GM21619 (cell line): ENCODE measurements around the gene MC2R.

Experiments used
- ATAC-seq: cut with Tn5 transposase; IDR thresholded peaks from one replicate; pipeline ENCODE4 v1.9.1; 2021; ENCODE audit not compliant: unreplicated experiment

The MC2R gene

DNA sequence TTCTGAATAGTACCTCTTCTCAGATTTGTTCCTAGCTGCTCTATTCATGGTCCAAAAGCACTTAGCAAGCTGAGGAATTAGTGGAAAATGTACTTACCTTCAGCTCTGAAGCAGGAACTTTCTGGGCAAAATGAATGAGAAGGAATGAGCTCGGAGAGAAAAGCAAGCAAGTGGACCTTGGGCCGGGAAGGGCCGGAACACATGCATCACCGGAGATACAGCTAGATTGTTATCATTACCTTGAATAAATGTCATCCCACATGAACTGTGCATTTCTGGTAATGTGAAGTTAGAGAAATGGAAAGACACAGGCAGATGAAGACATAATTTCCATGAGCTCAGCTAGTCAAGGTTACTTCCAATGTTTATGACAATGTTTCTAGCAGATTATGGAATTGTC lies at the start of gene MC2R:
Gene MC2R (minus strand): TSS at position 146 of the 400 bp plus-strand sequence. CDS start 30,018 bp downstream, outside the sequence.
- no peak for ATAC-seq

DNA sequence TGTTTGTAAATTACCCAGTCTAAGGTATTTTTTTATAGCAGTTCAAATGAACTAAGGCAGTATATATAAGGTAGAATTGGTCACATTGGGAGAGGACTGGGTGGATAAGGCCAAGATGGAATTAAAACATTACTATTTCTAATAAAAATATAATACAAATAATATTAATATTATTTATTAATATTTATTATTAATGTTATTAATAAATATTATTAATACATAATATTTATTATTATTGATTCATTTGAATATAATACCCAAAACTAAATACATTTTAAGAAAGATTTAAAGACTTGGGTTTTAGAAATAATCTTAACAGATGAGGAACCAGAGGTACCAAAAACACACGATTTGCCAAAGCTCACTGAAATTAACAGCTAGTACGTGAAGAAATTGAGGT lies 30.5 kb upstream of the MC2R start:
- ATAC-seq: no peak

DNA sequence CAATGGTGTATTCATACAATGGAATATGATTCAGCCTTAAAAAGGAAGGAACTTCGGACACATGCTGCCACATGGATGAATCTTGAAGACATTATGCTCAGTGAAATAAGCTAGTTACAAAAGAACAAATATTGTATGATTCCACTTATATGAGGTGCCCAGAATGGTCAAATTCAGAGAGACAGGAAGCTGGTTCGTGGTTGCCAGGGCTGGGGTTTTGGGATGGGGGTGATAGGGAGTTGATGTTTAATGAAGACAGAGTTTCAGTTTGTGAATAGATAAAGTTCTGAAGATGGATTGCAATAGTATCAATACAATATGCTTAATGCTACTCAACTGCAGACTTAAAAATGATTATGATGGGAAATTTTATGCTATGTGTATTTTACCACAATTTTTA lies 28.0 kb upstream of the MC2R start:
- ATAC-seq: no peak

DNA sequence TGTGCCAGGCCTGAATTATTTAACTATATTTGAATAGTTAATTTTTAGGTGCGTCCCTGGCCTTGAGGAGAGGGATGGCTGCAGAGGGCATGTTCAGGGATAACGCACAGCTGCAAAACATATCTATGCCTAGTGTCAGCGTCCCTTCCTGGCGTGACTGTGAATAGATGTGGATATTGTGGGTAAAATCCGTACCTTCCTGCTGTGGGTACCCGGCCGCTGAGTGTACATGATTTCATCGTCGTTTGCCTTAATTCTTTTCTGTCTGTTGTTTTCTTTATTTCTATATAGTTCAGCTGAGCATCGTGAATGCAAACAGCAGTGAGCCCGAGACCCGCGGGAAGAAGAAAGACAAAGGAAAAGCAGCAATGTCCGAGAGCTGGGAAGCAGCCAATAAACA lies 25.0 kb upstream of the MC2R start:
- no peak for ATAC-seq

DNA sequence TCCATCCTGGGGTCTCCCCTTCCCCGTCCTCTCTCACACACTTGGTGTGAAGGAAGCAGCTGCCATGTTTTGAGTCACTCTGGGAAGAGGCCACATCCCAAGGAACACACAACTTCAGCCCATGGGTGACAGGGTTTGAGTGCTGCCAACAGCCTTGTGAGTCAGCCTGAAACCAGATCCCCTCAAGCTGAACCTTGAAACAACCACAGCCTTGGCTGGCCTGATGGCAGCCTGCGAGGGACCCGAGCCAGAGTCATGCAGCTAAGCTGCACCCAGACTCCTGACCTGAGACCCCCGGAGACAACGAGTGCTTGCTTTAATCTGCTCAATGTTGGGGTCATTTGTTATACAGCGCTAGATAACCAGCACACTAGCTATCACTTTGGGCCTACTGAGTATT lies 19.3 kb upstream of the MC2R start:
- ATAC-seq: no peak

DNA sequence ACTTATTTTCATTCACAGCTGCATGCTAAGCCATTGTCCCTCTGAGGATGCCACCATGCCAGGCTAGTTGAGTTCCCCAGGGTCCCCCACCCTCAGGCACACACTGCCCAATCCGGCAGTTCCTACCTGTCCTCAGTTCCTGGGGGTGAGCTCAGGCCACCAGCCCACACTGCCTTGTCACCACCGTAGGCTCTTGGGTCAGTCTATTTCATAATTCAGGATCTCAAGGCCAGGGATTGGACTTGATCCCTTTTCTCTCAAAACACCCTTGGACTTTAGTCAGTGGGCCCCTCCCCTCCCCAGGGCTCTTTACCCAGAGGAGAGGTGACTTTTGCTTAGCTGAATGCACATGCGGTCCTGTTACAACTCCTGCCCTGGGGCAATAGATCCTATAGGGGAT lies 18.7 kb upstream of the MC2R start:
- no peak for ATAC-seq

DNA sequence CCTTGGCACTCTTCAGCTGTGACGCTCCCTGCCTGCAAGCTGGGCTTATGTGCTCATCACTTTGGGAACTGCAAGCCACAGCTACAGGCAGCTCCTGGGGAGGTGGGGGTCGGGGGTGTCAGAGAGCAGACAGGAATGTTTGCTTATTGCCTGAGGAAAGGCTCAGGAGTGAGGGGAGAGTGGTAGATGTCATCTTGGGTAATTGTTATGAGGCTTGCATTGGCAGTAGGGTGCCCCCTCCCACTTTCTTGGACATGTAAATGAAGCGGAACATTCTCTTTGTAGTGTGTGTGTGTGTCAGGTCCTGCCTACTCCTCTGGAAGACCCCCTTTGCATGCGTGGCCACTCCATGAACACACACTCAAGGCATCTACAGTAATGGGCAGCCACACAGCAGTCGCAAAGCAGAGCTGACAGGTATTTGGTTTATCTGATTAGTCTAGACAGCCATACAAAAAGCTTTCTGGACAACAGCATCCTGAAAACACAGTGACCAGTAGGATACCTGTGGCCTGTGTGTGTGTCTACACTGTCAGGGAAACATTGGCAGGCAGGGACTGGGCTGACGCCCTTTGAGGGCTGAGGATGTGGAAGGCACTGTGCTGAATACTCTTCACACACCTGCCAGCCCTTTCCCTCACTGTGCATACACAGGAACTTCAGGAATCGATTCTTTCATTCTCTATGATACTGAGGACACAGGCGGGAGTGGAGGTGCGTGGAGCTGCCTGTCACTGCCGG lies 17.1 kb upstream of the MC2R start:
- ATAC-seq: no peak

DNA sequence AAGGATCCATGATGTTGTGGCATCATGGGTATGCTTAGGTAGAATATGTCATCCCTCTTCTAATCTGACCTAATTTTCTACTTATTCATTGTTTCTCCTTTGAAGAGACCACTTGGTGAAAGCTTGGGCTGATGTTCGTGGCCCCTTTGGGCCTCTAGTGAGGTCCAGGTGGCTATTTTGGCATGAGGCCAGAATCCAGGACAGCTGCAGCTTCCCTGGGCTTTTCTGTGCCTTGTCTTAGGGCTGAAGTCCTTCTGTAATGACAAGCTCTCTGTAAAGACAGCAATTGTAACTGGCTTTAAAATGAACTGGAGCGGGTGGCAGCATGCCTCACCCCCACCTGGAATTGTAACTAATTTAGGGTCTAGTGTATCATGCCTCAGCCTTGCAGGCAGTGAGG lies 15.6 kb upstream of the MC2R start:
- no peak for ATAC-seq

DNA sequence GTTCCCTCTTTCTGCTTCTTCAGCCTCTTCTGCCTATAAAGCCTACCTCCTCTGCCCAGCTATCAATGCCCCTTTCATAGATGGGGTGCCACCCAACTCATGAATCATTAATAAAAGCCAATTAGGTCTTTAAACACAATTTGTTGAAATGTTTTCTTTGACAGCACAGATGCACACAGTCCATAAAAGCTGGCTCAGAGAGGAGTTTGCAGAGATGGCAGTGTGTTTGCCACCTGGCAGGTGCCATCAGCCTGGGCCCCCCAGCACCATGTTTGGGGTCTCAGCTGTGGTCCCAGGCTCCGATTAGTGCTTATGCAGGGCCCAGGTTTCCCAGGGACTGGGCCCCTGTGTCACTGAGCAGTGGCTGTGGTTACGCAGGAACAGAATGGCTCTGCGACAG lies 7.9 kb upstream of the MC2R start:
- no peak for ATAC-seq

DNA sequence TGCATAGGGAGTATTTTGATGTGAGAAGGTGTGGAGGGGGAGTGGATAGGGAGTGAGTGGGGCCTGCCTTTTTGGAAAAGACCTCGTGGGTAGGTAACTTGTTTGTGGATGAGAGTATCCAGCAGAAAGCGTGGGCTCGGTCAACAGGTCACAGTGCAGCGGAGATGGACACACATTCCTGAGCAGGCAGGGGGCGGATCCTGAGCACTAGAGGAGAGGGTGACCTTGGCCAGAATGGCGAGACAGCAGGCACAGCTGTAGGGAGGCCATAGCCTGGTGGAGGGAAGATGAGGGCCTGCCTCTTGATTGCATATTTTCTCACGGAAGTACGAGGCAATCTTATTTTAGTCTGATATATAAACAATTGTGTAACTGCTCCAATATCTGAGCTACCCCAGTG lies 3.6 kb upstream of the MC2R start:
- ATAC-seq: no peak

DNA sequence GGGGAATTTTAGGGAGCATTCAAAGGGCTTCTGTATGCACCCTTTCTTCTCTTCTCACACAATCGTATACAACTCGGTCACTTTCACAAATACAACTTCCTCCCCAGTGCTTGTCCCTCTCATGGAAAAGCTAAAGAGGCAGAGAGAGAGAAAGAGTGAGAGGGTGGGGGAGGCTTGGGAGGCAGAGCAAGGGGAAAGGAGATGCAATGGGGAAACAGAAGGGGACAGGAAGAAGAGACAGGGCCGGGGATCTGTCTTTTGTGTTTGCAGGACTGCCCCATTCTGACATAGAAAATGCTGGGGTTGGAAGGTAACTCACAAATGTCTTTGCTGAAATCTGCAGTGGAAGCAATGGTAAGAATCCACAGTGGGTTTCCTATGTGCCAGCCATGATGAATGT lies 2.1 kb upstream of the MC2R start:
- ATAC-seq: no peak

DNA sequence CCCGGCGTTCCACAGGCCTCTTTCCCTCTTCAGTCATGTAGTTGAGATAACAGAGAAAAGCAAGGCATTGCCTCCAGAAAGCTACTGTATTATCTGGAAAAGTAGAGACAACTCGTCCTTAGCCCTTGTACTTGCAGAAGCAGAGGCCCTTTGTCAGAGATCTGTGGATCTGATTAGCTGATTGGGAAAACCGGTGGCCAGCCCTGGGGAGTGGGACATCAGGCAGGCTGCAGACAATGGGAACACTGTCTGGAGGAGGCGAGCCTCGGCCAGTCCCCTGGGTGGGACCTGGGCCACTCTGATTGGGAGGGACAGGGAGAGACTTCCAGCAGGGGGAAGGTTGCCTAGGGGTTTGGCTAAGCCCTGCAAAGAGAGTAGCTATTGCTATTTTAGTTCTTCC lies 1.2 kb upstream of the MC2R start:
- ATAC-seq: no peak

DNA sequence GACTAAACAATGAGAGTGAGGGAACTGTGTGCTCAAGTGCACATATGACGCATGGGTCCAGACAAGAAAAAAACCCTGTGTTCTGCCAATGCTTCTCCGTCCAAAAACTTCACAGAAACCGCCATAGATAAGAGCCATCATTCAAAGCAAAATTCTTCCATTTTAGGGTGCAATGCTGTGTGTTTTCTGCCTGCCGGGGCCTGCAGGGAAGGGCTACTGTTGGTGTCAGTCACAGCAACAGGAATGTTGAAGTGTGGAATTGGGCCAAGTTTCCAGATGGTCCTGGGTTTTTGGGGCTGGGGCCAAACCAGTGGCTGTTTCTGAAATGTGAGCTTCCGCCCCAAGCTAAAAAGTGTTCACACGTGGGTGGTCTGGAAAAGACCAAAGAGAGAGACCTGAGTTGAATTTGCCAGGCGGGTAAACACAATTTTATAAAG lies 677 bp upstream of the MC2R start:
- no peak for ATAC-seq

DNA sequence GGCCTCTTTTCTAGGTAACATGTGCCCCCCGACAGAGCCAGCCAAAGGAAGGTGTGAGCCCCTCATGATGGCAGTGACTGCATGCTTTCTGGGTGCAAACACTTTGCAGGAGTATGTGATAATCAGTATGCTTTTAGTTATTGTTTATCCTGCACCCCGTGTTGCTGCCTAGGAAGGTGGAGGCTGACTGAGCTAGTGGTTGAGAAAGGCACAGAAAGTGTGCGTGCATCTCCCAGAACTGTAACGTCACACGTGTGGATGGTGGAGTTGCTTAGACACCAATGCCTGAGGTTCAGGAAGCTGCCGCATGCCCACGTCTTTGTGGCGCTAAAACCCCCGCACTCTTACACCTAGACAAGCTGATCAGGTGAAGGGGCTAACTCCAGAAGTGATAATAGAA lies 580 bp downstream of the MC2R start:
- ATAC-seq: no peak

DNA sequence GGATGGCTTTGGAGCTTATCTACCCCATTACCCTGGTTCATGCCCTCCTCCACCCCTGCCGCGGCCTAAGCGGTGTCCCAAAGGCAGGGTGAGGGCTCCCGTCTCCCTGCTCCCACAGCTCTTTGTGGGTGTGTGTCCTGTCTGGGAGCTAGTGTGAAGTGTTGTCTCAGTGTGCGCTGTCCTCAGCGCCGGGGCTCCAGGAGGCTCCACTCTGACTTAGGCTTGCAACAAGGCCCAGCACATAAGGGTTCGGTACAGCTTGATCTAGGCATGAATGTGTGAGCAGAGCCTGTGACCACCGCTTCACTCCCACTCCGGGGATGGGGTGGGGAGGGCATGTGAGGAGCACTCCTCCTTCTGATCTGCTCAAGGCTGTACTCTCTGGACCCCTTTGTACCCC lies 1.2 kb downstream of the MC2R start:
- ATAC-seq: no peak

DNA sequence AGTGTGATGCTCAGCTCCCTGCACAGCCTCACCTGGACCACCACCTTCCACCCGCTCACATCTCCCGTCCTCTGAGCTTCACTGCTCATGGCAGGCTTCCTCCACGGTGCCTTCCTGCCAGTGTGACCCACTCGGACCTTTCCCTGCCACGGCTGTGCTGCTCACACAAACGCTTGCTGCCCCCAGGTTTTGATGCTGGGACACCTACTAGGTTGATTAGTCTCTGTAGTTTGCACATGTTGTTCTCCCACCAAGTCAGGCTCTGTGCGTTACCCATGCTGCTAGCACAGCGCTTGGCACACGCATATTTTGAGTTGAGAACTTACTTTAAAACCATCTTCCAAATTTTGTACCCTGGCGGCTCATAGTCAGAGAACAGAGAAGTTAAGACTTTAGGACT lies 2.1 kb downstream of the MC2R start:
- no peak for ATAC-seq

DNA sequence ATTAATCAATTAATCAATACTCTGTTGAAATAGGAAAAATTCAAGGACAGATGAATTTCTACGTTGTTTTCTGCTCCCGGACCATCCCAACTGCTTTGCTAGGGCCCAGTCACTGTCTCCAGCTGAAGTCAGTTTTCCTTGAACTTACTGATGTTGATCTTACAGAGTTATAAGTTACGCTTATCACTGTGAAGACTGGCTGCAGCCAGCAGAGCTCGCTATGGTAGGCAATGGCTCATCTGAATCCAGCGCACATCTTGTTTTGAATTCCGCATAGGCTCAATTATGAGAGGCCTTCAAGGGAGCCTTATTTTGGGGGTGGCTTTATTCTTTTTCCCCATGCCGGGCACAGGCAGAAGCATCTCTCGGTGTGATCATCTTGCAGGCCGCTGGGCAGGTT lies 2.7 kb downstream of the MC2R start:
- ATAC-seq: no peak

DNA sequence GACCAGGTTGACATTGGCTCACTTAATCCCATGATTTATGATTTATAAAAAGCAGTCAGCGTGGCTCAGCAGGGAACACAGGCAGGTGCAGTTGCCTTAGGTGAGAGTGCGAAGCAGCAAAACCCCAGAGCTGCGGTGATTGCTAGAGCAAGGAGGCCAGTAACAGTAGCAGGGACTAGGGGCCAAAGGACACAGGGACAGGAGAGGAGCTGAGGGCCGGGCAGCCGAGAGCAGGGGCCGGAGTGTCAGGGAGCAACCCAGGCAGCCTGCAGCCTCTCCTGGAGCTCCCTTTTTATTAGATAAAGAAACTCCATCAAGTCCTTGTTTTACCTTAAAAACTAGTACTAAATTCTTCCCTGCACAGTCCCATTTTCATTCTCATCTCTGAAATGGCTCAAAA lies 4.3 kb downstream of the MC2R start:
- no peak for ATAC-seq

DNA sequence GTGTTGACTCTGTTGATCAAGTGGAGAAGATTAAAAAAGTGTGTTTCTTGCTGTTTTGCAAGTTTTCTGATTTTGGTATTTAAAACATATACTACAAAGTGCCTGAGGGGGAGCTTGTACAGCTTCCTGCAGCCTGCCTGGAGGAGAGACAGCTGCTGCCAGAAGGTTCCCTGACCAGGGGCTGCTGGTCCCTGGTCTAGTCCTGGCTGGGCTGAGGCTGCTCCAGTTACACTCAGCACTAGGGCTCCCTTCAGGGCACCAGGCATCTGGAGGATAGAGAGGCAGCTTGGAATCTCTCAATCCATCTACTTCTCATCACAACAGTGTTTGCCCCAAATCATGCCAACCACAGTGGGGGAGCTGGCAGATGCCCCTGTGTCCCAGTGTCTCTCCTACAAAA lies 4.8 kb downstream of the MC2R start:
- no peak for ATAC-seq

DNA sequence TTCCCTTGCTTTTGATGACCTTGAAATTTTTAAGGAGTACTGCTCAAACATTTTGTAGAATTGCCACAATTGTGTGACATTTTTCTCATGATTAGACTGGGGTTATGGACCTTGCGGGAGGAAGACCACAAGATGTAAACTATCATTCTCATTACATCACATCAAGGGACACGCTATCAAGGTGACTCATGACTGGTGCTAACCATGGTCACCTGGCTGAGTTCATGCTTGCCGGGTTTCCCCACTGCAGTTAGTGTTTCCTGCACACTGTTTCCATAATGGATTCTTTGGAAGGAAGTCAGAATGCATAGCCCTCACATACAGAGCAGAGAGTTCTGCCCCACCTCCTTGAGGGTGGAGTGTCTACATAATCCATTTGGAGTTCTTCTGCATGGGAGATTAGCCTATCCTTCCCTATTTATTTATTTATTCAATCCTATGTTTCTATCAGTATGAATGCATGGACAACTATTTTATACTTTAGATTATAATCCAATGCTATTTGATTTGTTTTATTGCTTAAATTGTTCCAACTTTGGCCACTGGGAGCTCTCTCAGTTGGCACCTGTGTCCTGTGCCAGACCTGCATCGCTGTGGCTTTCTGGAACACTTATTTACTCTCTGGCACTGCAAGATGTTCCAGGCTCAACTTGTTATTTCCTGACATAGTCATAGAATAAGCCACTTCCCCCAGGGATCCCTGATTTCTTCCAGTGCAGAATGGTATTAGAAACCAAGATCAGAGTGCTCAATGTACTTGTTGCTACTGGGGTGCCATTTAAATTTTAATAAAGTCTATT lies 6.0 kb downstream of the MC2R start:
- ATAC-seq: no peak

DNA sequence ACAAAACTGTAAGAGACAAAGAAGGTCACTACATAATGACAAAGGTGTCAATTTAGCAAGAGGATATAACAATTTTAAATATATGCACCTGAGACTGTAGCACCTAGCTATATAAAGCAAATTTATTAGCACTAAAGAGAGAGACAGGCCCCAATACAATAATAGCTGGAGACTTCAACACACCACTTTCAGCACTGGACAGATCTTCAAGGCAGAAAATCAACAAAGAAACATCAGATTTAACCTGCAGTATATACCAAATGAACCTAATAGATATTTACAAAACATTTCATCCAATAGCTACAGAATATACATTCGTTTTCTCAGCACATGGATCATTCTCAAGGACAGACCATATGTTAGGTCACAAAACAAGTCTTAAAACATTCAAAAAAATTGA lies 14.7 kb downstream of the MC2R start:
- no peak for ATAC-seq

DNA sequence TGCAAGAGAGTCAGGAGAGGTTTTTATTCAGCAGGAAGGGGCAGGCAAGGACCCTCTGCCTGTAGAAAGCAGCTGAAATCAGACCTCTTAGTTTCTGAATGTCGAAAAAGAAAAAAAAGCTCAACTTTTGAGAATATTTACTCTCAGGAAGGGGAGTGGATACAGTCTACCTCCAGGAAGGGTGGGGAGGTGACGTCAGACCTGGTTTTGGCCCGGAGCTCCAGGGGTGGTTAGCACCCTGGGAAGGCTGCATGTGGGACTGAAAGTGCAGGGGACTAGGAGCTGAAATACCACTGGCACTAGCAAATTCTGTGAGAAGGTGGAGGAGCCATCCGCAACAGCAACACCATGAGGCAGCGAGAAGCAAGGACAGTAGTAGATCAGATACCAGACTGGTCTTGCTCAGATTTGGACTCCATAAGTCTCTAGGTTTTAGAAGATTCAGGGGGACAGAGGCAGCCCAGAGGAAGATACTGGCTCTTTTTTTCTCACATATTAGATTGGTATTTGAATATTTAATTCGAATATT lies 19.8 kb downstream of the MC2R start:
- no peak for ATAC-seq
